T-helper 2 cell treated with Interferon-gamma antibody and Interleukin-4, amounts not matched to agents 5 μg/mL and 100 μg/mL, for 36 hours (primary cell): ENCODE data around the gene STXBP2.

Source experiments
- DNase-seq: peaks from one replicate; pipeline ENCODE4 v3.0.0; 2021; ENCODE audit warnings: low spot score
- H3K27ac Mint-ChIP-seq: one replicate; pipeline ENCODE4 v1.8.0; 2021; ENCODE audit warnings: mild to moderate bottlenecking, mixed read lengths
- H3K27me3 Mint-ChIP-seq: one replicate; pipeline ENCODE4 v1.8.0; 2021; ENCODE audit warnings: low read depth, mixed read lengths
- H3K36me3 Mint-ChIP-seq: one replicate; pipeline ENCODE4 v1.8.0; 2021; ENCODE audit warnings: low read depth, mixed read lengths
- H3K4me1 Mint-ChIP-seq: one replicate; pipeline ENCODE4 v1.8.0; 2021; ENCODE audit warnings: low read depth, mixed read lengths
- H3K4me3 Mint-ChIP-seq: one replicate; pipeline ENCODE4 v1.8.0; 2022; ENCODE audit warnings: mild to moderate bottlenecking, moderate library complexity, mixed read lengths
- H3K9me3 Mint-ChIP-seq: one replicate; pipeline ENCODE4 v1.8.0; 2021; ENCODE audit warnings: mixed read lengths

STXBP2 gene

DNA sequence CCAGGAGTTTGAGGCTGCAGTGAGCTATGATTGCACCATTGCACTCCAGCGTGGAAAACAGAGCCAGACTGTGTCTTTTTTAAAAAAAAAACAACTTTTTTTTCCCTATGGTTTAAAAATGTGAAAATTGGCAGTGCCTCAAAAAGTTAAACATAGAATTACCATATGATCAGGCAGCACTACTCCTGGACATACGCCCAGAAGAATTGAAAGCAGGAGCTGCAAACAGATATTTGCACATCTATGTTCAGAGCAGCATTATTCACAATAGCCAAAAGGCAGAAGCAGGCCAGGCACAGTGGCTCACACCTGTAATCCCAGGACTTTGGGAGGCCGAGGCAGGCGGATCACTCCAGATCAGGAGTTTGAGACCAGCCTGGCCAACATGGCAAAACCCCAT, 28.2 kb downstream of the STXBP2 start:
- Mint-ChIP-seq H3K27ac (no peak overlapping the region), H3K27me3 (peaks cover 7% of the 10 kb centered on the region), H3K4me3 (no peak overlapping the region), H3K9me3 (no peaks in the 10 kb centered on the region), H3K36me3 (no peaks in the 10 kb centered on the region), H3K4me1 (peaks cover 2% of the 10 kb centered on the region)
- no peak for DNase-seq

DNA sequence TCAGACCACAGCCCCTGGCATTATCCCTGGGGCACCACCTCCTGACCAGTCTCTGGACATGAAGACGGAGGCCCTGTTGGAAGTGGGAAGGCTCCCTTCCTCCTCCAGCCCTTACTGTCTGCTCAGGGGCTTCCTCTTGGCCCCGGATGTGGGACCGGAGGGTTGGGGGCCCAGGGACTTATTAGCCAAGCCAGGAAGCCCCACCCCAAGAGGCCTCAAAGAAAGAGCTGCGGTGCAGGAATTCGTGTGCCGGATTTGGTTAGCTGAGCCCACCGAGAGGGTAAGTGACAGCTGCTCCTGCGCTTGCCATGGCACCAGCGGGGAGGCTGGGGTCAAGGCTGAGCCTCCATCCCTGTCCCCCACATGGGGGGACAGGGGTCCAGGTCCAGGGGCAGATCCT, 31.9 kb downstream of the STXBP2 start, which contains the start of gene RETN:
Gene RETN (plus strand): TSS at position 208 of the 400 bp plus-strand sequence. CDS start 278 bp downstream, outside the sequence.
- H3K27me3 Mint-ChIP-seq = peaks cover 18% of the 10 kb centered on the region
- H3K9me3 Mint-ChIP-seq = peaks cover under 1% of the 10 kb centered on the region
- DNase-seq = no peak
- no peak within 1 kb of the TSS for H3K27ac Mint-ChIP-seq
- no peak within 1 kb of the TSS for H3K4me3 Mint-ChIP-seq
- H3K4me1 Mint-ChIP-seq = peaks cover 9% of the 10 kb centered on the region
- H3K36me3 Mint-ChIP-seq = no peaks in the 10 kb centered on the region

DNA sequence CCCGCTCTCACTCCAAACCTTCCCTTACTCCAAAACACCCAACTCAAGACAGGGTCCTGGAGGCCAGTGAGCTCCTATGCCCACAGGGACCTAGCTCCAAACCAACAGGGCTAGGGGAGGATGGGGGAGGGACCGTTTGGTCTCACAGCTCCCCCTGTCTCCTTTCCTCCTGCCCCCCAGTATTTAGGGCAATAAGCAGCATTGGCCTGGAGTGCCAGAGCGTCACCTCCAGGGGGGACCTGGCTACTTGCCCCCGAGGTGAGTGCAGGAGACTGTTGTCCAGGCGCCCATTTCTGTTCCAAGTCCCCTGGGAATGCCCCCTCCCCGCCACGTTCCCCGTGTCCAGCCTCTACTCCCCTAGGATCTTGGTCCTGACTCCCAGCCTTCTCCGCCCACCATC, 32.7 kb downstream of the STXBP2 start:
- no peak overlapping the region for H3K27ac Mint-ChIP-seq
- H3K4me3 Mint-ChIP-seq = no peak overlapping the region
- peaks cover 21% of the 10 kb centered on the region for H3K27me3 Mint-ChIP-seq

DNA sequence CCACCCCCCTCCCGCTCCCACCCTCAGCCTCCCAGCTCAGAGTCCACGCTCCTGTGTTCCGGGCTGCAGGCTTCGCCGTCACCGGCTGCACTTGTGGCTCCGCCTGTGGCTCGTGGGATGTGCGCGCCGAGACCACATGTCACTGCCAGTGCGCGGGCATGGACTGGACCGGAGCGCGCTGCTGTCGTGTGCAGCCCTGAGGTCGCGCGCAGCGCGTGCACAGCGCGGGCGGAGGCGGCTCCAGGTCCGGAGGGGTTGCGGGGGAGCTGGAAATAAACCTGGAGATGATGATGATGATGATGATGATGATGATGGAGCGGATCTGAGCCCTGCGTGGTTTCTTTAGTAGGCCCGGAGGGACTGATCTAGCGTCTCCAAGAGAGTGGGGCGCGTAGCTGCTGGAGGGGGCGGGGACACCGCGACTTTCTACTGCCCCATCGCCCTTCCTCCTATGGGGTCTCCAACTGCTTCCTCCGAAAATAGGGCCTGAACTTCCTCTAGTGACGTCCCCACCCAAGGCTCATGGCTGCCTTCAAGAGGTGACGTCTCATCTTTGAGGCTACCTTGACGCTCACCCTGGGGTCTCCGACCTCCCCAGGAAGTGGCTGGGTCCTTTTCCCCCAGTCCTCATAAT, 33.4 kb downstream of the STXBP2 start:
- H3K4me1 Mint-ChIP-seq = peaks cover 11% of the 10 kb centered on the region
- no peaks in the 10 kb centered on the region for H3K36me3 Mint-ChIP-seq
- peaks cover 21% of the 10 kb centered on the region for H3K27me3 Mint-ChIP-seq
- no peak for DNase-seq
- H3K9me3 Mint-ChIP-seq = peaks cover 4% of the 10 kb centered on the region
- peak overlapping the region; percentile 64 for H3K4me3 Mint-ChIP-seq
- no peak overlapping the region for H3K27ac Mint-ChIP-seq

More for the DNA sequence above, 32.7 kb downstream of the STXBP2 start:
- Mint-ChIP-seq H3K9me3 (peaks cover 4% of the 10 kb centered on the region), H3K36me3 (no peaks in the 10 kb centered on the region), H3K4me1 (peaks cover 11% of the 10 kb centered on the region)
- no peak for DNase-seq

DNA sequence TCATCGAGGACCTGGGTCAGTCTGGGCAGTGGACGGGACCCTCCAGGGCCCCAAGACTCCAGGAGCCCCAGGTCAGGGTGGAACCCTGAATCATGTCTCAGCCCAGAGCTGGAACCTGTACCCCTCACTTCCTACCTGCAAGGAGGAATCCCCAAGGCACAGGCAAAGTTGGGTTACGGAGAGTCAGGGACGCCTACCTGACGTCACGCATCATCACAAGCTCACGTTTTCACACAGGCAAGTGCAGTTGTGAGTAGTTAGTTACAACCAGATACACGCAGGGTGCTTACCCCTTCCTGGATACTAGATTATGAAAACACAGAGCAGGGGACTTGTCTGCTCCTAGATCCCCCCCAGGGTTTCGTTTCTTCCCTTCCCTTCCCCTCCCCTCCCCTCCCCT, 33.9 kb downstream of the STXBP2 start:
- Mint-ChIP-seq H3K36me3 (no peaks in the 10 kb centered on the region), H3K9me3 (peaks cover 4% of the 10 kb centered on the region), H3K27me3 (peaks cover 22% of the 10 kb centered on the region), H3K4me3 (peak overlapping the region; percentile 64), H3K27ac (no peak overlapping the region), H3K4me1 (peaks cover 13% of the 10 kb centered on the region)
- no peak for DNase-seq

DNA sequence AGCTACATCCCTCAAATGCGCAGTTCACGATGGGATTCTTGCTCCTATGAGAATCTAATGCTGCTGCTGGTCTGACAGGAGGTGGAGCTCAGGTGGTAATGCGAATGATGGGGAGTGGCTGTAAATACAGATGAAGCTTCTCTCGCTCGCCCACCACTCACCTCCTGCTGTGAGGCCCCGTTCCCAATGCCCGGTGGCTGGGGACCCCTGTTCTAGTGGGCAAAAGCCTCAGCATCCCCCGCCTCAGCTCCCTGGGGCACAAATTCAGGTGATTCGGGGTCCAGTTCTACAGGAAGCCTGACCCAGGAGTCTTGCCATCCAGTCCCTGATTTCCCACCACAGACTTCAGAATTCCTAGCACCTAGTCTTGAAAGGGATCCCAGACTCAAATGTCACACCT, 35.6 kb downstream of the STXBP2 start:
- H3K27me3 Mint-ChIP-seq = peaks cover 30% of the 10 kb centered on the region

DNA sequence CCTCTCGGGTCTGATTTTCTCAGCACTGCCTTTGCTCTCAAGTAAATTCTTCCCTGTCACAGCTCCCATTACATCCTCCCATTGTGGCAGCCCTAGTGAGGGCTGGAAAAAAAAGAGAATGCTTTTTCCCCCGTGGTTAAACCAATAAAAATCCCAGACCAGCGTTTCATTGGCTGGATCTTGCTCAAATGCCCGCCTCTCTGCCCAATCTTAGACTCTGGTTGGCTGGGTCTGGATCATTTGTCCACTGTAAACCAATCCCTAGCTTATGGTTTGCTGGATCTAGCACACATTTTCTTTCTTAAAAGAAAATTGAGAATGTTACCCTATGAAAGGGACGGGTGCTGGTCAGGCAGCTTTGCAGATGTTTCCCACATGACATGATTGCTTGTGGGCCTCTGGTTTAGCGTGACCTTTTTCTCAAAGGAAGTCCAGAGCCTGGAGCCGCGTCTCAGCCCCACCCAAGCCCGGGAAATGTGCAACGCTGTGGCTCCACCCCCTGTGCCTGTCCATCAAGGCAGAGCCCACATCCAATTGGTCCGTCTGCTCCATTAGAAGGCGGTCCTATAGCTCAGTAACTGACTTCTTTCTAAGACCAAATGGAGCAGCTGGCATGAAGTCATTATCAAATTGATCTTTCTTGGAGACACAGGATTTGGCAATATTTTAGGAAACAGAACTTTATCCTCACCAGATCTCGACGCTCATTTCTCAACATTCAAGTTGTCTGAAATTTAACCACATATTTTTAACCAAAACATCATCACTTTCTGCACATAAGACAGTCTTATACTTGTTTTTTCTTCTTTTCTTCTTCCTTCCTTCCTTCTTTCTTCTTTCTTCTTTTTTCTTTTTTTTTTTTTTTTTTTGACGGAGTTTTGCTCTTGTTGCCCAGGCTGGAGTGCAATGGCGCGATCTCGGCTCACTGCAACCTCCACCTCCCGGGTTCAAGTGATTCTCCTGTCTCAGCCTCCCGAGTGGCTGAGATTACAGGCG, 37.4 kb downstream of the STXBP2 start:
- peaks cover 4% of the 10 kb centered on the region for H3K9me3 Mint-ChIP-seq
- no peak for DNase-seq
- peaks cover 25% of the 10 kb centered on the region for H3K4me1 Mint-ChIP-seq
- no peak overlapping the region for H3K4me3 Mint-ChIP-seq
- no peak overlapping the region for H3K27ac Mint-ChIP-seq
- no peaks in the 10 kb centered on the region for H3K36me3 Mint-ChIP-seq
- H3K27me3 Mint-ChIP-seq = peaks cover 32% of the 10 kb centered on the region

More for the DNA sequence above, 35.6 kb downstream of the STXBP2 start:
- H3K27ac Mint-ChIP-seq = no peak overlapping the region
- peaks cover 23% of the 10 kb centered on the region for H3K4me1 Mint-ChIP-seq
- H3K9me3 Mint-ChIP-seq = peaks cover 4% of the 10 kb centered on the region
- no peak overlapping the region for H3K4me3 Mint-ChIP-seq
- DNase-seq = no peak
- no peaks in the 10 kb centered on the region for H3K36me3 Mint-ChIP-seq

DNA sequence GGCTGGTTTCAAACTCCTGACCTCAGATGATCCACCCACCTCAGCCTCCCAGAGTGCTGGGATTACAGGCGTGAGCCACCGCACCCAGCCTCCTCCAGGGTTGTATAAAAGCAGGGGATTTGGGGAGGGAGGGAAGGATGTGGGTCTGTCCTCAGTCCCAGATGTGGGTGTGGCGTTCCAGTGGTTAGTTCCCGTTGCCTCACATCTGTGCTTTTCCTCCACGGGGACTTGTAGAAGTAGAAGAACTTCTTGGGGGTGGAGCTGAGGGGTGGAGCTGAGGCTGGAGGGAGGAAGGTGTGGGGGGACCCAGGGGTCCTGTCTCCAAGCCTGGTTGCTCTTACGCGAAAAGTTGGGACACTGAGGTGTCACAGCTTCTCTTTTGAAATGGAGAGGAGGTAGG, 39.5 kb downstream of the STXBP2 start:
- Mint-ChIP-seq H3K4me3 (peak overlapping the region; percentile 41), H3K27ac (no peak overlapping the region), H3K27me3 (peaks cover 20% of the 10 kb centered on the region), H3K4me1 (peaks cover 25% of the 10 kb centered on the region), H3K36me3 (no peaks in the 10 kb centered on the region), H3K9me3 (peaks cover 4% of the 10 kb centered on the region)
- no peak for DNase-seq

DNA sequence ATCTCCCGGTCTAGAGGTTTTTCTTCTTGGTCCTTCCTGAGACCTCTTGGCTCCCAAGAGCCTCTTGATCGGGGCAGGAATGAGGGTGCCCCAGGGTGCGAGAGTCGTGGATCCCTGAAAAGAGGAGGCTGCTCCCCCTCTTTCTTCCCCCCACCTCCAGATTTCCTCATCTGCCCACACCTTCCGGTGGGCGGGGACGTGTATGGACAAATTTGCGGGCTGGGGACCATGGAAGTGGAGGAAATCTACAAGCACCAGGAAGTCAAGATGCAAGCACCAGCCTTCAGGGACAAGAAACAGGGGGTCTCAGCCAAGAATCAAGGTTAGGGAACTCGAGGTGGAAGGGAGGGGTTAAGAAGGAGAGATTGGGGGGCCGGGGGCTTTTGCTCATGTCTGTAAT, 39.9 kb downstream of the STXBP2 start, which contains the start of gene MCEMP1:
Gene MCEMP1 (plus strand): TSS at position 237 of the 400 bp plus-strand sequence. CDS start 31 bp downstream, at position 268.
- no peak within 1 kb of the TSS for H3K27ac Mint-ChIP-seq
- H3K27me3 Mint-ChIP-seq = peaks cover 17% of the 10 kb centered on the region
- H3K9me3 Mint-ChIP-seq = peaks cover 4% of the 10 kb centered on the region

DNA sequence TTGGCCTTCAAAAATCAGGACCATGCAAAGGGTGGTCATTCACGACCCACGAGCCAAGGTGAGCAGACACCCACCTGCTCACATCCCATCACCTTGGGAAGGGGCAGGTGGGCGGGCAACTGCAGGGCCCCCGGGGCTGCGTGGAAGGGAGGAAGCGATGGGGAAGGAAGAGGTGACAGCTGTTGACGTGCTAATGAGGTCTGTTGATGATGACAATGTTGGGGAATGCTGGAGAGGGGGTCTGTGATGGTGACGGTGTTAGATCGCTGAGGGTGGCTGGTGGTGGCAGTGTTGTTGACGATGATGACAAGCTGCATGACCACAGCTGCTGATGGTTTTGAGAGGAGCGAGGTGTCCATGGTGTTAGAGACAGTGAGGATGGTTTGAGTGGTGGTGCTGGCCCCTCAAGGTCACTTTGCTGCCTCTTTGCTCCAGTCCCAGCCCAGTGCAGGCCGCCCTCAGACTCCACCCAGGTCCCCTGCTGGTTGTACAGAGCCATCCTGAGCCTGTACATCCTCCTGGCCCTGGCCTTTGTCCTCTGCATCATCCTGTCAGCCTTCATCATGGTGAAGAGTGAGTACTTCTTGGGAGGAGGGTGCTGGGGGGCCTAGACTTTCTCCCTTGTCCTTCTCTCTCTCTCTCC, 40.9 kb downstream of the STXBP2 start:
- no peak for DNase-seq
- H3K4me1 Mint-ChIP-seq = peaks cover 29% of the 10 kb centered on the region
- peaks cover 16% of the 10 kb centered on the region for H3K27me3 Mint-ChIP-seq
- H3K36me3 Mint-ChIP-seq = peaks cover 2% of the 10 kb centered on the region
- H3K9me3 Mint-ChIP-seq = peaks cover 4% of the 10 kb centered on the region
- no peak overlapping the region for H3K27ac Mint-ChIP-seq
- no peak overlapping the region for H3K4me3 Mint-ChIP-seq

More for the DNA sequence above, 39.9 kb downstream of the STXBP2 start, which contains the start of gene MCEMP1:
- no peak for DNase-seq
- H3K36me3 Mint-ChIP-seq = no peaks in the 10 kb centered on the region
- peaks cover 28% of the 10 kb centered on the region for H3K4me1 Mint-ChIP-seq
- peak within 1 kb of the TSS; percentile 41 for H3K4me3 Mint-ChIP-seq

DNA sequence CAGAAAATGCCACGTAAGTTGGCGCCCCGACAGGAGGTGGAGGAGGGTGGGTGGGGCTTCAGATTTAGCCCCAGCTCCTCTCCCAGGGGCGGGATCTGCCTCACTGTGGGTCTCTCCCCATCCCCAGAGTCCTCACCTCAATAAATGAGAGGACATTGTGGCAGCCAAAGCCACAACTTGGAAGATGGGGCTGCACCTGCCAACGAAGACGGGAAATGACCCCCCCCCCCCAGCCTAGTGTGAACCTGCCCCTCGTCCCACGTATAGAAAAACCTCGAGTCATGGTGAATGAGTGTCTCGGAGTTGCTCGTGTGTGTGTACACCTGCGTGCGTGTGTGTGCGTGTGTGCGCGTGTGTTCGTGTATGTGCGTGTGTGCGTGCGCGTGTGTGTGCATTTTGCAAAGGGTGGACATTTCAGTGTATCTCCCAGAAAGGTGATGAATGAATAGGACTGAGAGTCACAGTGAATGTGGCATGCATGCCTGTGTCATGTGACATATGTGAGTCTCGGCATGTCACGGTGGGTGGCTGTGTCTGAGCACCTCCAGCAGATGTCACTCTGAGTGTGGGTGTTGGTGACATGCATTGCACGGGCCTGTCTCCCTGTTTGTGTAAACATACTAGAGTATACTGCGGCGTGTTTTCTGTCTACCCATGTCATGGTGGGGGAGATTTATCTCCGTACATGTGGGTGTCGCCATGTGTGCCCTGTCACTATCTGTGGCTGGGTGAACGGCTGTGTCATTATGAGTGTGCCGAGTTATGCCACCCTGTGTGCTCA, 42.3 kb downstream of the STXBP2 start:
- H3K27me3 Mint-ChIP-seq = peaks cover 16% of the 10 kb centered on the region
- peaks cover 29% of the 10 kb centered on the region for H3K4me1 Mint-ChIP-seq
- peaks cover 4% of the 10 kb centered on the region for H3K36me3 Mint-ChIP-seq
- H3K9me3 Mint-ChIP-seq = peaks cover under 1% of the 10 kb centered on the region
- H3K27ac Mint-ChIP-seq = peak overlapping the region; percentile 33
- H3K4me3 Mint-ChIP-seq = peak overlapping the region; percentile 30
- peak; percentile 67 for DNase-seq

DNA sequence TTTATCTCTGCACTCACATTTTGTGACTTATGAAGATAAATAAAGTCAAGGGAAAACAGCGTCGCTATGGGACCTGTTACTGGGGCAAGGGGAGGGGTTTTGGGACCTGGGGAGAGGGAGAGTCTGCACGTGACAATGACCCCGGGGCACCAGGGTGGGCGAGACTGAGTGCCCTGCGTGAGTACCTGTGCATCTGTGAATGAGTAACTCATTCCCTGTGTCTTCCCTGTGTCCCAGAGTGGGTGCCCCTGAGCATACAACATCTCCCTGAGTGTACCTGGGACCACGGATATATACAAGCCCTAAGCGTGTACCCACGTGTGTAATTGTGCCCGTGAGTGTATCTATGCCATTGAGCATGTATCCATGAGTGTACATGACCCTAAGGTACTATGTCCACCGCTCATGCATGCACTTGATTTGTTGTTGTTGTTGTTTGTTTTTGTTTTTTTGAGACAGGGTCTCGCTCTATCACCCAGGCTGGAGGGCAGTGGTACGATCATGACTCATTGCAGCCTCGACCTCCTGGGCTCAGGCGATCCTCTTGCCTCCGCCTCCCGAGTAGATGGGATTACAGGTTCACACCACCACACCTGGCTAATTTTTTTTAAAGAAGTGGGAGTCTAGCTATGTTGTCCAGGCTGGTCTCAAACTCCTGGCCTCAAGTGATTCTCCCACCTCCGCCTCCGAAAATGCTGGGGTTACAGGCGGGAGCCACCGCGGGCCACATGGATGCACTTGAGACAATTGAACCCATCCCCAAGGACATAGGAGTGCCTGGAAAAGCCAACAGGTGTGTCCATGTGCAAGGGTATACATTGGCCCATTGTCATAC, 43.1 kb downstream of the STXBP2 start:
- no peak for DNase-seq
- Mint-ChIP-seq H3K36me3 (peaks cover 4% of the 10 kb centered on the region), H3K4me1 (peaks cover 27% of the 10 kb centered on the region), H3K27ac (peak overlapping the region; percentile 62), H3K27me3 (peaks cover 13% of the 10 kb centered on the region), H3K9me3 (no peaks in the 10 kb centered on the region), H3K4me3 (peak overlapping the region; percentile 61)
